Cardiac muscle cell (in vitro differentiated cells and primary cell): Measurements from ENCODE around the gene ATP11A. TPM values are rescaled to one million over a fixed set of nuclear protein-coding genes. Genes with fewer than 3 reads are reported as not detected.

ENCODE experiments used
- DNase-seq, 2 donors: peaks; one replicate each; pipeline versions ENCODE4 v3.0.0 to v3.0.0-alpha.2; 2010 to 2017; ENCODE audit warnings: low read depth in 1 of 2, low spot score in 1 of 2
- H3K27ac ChIP-seq: fragments of 200-600 bp; sonication (generic); 2 replicates; pipeline ENCODE4 v1.5.1; 2016
- H3K27me3 ChIP-seq: fragments of 200-600 bp; sonication (generic); 2 replicates; pipeline ENCODE4 v1.6.0; 2016; ENCODE audit warnings: control low read depth
- H3K36me3 ChIP-seq: fragments of 200-600 bp; sonication (generic); 2 replicates; pipeline ENCODE4 v1.5.1; 2016; ENCODE audit warnings: control low read depth
- H3K4me1 ChIP-seq: fragments of 200-600 bp; sonication (generic); 2 replicates; pipeline ENCODE4 v1.8.1; 2017; ENCODE audit warnings: low read depth, mild to moderate bottlenecking, mixed run types
- H3K4me3 ChIP-seq: fragments of 200-600 bp; sonication (generic); 2 replicates; pipeline ENCODE4 v1.5.1; 2016; ENCODE audit warnings: mild to moderate bottlenecking
- H3K9me3 ChIP-seq: fragments of 200-600 bp; sonication (generic); 2 replicates; pipeline ENCODE4 v1.5.1; 2017; ENCODE audit warnings: low read depth, mild to moderate bottlenecking, control low read depth
- polyA plus RNA-seq: library from polyadenylated mRNA; unstranded; fragments of >200 nt; fragmentation: Nextera tagmentation; extraction: Ambion mirVana; gene quantifications from 2 replicates; pipeline ENCODE4 v1.2.1, GENCODE V29; 2016
- total RNA-seq: library from RNA; depleted of rRNA; stranded (reverse); fragments of >200 nt; gene quantifications from 2 replicates; pipeline ENCODE4 v1.2.3, GENCODE V29; 2016
- TF ChIP-seq, protein P1 (sequence below): IDR thresholded peaks from 2 replicates; pipeline ENCODE4 v1.5.1; 2012; ENCODE audit warnings: low read depth, mild to moderate bottlenecking, low read length

The ATP11A gene
- total and polyA plus RNA-seq, 2 experiments from 2014 or later = 38.0 to 42.9 TPM

DNA sequence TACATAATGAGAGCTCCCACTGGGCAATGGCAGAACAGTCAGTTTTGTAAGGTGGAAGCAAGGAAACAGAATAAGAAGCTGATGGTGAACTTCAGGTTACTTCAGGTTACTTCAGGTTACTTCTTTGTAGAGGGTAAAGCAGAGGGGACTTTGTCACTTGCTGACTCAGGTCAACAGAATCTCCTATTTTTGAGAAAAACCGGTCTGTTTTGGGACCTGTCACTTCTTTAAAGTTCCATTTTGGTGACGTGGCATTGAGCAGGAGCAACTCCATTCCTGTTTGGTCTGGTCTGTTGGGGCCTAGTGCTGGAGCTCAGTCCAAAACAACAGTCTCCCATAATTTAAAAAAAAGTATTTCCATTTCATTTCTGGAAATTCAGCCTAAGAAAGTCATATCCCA, 29.7 kb downstream of the ATP11A start:
- no peak for DNase-seq
- Histone ChIP-seq H3K27ac (no peak overlapping the region), H3K9me3 (no peaks in the 10 kb centered on the region)

DNA sequence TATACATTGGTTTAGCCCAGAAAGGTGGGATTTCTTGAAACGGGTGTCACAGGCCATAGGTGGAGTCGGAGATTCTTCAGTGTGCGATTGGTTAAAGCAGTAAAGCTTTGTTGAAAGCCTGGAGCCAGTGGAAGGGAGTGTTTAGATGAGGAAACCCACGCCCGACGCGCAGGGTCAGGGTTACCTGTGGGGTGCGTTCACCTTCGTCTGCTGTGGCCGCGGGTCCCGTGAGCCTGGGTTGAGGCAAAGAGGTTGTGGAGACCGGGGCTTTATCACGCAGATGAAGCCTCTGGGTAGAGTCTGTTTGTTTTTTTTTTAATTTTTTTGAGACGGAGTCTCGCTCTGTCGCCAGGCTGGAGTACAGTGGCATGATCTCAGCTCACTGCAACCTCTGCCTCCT, 30.4 kb downstream of the ATP11A start:
- no peaks in the 10 kb centered on the region for H3K27me3 ChIP-seq
- H3K27ac ChIP-seq = peak overlapping the region; percentile 99
- no peak for DNase-seq
- TF ChIP-seq, protein P1, sequence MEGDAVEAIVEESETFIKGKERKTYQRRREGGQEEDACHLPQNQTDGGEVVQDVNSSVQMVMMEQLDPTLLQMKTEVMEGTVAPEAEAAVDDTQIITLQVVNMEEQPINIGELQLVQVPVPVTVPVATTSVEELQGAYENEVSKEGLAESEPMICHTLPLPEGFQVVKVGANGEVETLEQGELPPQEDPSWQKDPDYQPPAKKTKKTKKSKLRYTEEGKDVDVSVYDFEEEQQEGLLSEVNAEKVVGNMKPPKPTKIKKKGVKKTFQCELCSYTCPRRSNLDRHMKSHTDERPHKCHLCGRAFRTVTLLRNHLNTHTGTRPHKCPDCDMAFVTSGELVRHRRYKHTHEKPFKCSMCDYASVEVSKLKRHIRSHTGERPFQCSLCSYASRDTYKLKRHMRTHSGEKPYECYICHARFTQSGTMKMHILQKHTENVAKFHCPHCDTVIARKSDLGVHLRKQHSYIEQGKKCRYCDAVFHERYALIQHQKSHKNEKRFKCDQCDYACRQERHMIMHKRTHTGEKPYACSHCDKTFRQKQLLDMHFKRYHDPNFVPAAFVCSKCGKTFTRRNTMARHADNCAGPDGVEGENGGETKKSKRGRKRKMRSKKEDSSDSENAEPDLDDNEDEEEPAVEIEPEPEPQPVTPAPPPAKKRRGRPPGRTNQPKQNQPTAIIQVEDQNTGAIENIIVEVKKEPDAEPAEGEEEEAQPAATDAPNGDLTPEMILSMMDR = no peak
- no peaks in the 10 kb centered on the region for H3K36me3 ChIP-seq
- H3K9me3 ChIP-seq = no peaks in the 10 kb centered on the region
- H3K4me3 ChIP-seq = no peak overlapping the region
- H3K4me1 ChIP-seq = peaks cover 42% of the 10 kb centered on the region

More for the DNA sequence above, 29.7 kb downstream of the ATP11A start:
- TF ChIP-seq, protein P1 = no peak
- Histone ChIP-seq H3K27me3 (no peaks in the 10 kb centered on the region), H3K4me3 (no peak overlapping the region), H3K36me3 (no peaks in the 10 kb centered on the region), H3K4me1 (peaks cover 40% of the 10 kb centered on the region)

DNA sequence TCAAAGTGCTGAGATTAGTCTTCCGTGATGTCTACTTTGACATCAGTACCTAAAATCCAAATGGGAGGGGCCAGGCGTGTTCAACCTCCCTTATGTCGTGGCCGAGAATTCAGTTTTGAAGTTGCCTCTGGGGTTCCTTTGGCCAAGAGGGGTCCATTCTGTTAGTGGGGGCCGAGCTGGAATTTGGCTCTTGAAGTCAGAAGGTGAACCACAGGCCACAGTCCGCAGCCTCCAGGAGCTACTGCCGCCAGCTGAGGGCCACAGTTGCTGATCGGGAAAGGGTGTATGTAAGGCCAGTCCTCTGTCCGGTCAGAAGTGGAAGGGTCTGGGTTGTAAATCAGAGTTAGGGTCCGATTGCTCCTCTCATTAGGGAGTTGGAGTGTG, 31.0 kb downstream of the ATP11A start:
- peak overlapping the region; percentile 99 for H3K27ac ChIP-seq
- H3K27me3 ChIP-seq = no peaks in the 10 kb centered on the region
- peaks cover 44% of the 10 kb centered on the region for H3K4me1 ChIP-seq
- H3K9me3 ChIP-seq = no peaks in the 10 kb centered on the region
- TF ChIP-seq, protein P1 = no peak
- no peaks in the 10 kb centered on the region for H3K36me3 ChIP-seq
- H3K4me3 ChIP-seq = no peak overlapping the region
- DNase-seq = no peak

DNA sequence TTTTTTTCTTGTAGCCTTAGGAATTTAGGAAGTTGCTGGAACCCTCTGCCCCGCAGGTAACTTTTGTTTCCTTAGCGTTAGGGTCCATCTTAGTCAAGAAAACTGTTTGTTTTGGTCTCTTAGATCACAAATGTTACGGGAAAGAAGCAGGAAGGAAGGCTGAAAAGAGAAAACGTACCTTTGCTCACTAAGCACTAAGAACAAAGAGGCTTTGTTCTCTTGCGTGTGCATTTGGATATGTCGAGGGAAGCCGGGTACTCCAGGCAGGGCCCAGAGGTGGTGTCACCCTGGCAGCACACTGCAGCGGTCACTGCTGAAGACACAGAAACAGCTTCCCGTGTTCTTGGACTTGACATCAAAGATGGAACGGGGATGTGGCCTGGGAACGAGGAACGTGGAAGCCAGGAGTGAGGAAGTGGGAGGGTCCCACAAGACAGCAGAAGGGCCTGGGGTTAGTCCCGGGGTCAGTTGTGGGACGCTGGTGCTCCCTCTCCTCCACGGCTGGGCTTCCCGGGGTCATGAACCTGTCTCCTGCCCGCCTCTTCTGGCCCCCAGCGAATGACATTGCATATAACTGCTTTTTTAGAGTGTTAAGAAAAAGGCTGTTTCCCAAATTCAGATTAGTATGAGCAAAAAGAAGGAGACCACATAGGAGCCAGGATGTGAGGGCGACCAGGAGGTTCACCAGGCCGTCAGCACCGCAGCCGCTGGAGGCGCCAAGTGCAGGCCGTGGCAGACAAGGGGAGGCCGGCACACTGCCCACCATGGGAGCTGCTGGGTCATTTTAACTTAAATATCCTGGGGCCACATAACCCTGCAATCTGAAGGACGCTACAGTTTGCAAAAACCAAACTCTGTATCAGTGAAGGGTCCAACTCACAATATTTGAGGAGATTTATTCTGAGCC, 31.6 kb downstream of the ATP11A start:
- peak overlapping the region; percentile 99 for H3K27ac ChIP-seq
- no peak overlapping the region for H3K4me3 ChIP-seq
- H3K4me1 ChIP-seq = peaks cover 46% of the 10 kb centered on the region
- H3K9me3 ChIP-seq = no peaks in the 10 kb centered on the region
- no peak for DNase-seq
- no peaks in the 10 kb centered on the region for H3K27me3 ChIP-seq
- TF ChIP-seq, protein P1 = no peak
- H3K36me3 ChIP-seq = no peaks in the 10 kb centered on the region

DNA sequence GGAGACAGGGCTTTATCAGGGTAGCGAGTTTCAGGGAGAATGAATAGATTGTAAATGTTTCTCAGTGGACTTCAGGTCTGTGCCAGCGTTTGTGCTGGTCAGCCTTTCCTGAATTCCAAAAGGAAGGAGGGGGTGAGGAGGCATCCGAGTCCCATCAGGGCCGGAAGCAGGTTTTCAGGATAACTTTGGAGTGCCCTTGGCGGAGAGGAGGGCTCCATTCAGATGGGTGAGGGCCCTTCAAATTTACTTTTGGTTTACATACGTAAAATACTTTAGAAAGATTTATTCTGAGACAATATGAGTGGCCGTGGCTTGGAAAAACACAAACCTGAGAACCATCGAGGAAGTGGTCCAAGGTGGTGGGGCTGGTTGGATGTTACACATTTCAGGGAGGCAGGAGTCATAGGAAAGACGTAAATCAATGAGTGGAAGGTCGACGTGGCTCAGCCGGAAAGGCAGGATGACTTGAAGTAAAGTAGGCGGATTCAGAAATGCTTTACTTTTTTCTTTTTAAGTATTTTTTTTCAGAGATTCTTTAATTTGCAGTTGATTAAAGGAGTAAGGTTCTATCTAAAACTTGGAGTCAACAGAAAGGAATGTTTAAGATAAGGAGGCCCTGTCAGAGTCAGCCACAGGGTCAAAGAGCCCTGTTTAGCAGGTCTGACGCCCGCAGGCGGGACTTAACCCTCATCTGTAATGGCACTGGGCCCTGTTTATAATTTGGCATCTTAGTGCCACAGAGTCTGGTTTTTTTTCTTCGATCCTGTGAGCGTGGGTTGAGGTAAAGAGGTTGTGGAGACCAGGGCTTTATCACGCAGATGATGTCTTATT, 32.8 kb downstream of the ATP11A start:
- Histone ChIP-seq H3K4me1 (peaks cover 51% of the 10 kb centered on the region), H3K36me3 (no peaks in the 10 kb centered on the region), H3K9me3 (no peaks in the 10 kb centered on the region), H3K4me3 (no peak overlapping the region), H3K27ac (peak overlapping the region; percentile 99), H3K27me3 (no peaks in the 10 kb centered on the region)
- DNase-seq = peak; percentile 80 to 93
- TF ChIP-seq, protein P1 = no peak
